DND-41 (cell line): ENCODE measurements around the gene TSEN15.

Experiments
- EZH2 ChIP-seq: IDR thresholded peaks from 3 replicates; pipeline ENCODE4 v1.6.1; 2012; ENCODE audit warnings: borderline replicate concordance, low read depth, mild to moderate bottlenecking, moderate library complexity, low read length, inconsistent platforms; ENCODE audit not compliant: severe bottlenecking
- TF ChIP-seq, protein P1 (sequence below): IDR thresholded peaks from 2 replicates; pipeline ENCODE4 v1.5.1; 2012; ENCODE audit warnings: borderline replicate concordance, low read length, moderate library complexity, mild to moderate bottlenecking; ENCODE audit not compliant: poor library complexity, severe bottlenecking; ENCODE audit errors: extremely low read depth

DNA sequence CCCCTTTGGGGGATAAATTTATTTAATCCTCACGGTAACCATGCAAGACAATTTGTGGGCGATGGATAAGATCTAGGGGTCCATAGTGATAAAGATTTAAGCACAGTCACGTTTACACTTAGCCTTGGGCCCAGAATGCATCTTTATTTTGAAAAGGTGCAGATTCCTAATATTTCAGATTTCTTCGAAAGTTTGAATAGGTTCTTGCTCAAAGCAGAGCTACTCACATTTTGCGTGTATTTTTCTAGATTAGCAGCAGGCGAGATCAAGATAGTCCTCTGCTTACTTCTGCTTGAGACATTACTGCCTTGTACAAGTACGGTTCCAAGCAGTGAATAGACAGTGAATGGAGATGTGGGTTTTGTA lies 647 bp downstream of the TSEN15 start:
- TF ChIP-seq, protein P1, sequence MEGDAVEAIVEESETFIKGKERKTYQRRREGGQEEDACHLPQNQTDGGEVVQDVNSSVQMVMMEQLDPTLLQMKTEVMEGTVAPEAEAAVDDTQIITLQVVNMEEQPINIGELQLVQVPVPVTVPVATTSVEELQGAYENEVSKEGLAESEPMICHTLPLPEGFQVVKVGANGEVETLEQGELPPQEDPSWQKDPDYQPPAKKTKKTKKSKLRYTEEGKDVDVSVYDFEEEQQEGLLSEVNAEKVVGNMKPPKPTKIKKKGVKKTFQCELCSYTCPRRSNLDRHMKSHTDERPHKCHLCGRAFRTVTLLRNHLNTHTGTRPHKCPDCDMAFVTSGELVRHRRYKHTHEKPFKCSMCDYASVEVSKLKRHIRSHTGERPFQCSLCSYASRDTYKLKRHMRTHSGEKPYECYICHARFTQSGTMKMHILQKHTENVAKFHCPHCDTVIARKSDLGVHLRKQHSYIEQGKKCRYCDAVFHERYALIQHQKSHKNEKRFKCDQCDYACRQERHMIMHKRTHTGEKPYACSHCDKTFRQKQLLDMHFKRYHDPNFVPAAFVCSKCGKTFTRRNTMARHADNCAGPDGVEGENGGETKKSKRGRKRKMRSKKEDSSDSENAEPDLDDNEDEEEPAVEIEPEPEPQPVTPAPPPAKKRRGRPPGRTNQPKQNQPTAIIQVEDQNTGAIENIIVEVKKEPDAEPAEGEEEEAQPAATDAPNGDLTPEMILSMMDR, result no peak
- no peak for TF ChIP-seq EZH2
